Transverse colon (tissue), 4 donors: ENCODE measurements around the gene SLC8A3. TPM values are rescaled to one million over a fixed set of nuclear protein-coding genes. Genes with fewer than 3 reads are reported as not detected.

ENCODE experiments used
- DNase-seq: peaks from one replicate; pipeline ENCODE4 v3.0.0-alpha.2; 2019
- H3K27ac ChIP-seq, 4 donors: fragments of 200-600 bp; sonication (generic); 2 replicates each; pipeline ENCODE4 v1.5.1; 2016 to 2018; ENCODE audit warnings: inconsistent platforms in 4 of 4
- H3K27me3 ChIP-seq: fragments of 200-600 bp; sonication (generic); 2 replicates; pipeline ENCODE4 v1.5.1; 2017; ENCODE audit warnings: inconsistent platforms
- H3K36me3 ChIP-seq, 4 donors: fragments of 200-600 bp; sonication (generic); 2 replicates each; pipeline ENCODE4 v1.5.1; 2017 to 2019; ENCODE audit warnings: inconsistent platforms in 4 of 4
- H3K4me1 ChIP-seq, 4 donors: fragments of 200-600 bp; sonication (generic); 2 replicates each; pipeline ENCODE4 v1.5.1; 2017 to 2020; ENCODE audit warnings: inconsistent platforms in 4 of 4
- H3K4me3 ChIP-seq, 4 donors: fragments of 200-600 bp; sonication (generic); 1 replicate in 1 of 4; 2 replicates in 3 of 4; pipeline versions ENCODE4 v1.5.1 to v1.6.1; 2017 to 2019; ENCODE audit warnings: inconsistent platforms in 4 of 4
- H3K9me3 ChIP-seq, 2 donors: fragments of 200-600 bp; sonication (generic); 2 replicates each; pipeline ENCODE4 v1.5.1; 2017 to 2019; ENCODE audit warnings: inconsistent platforms in 2 of 2
- EP300 ChIP-seq: sonication (generic); formaldehyde crosslinking; IDR thresholded peaks from one replicate; pipeline ENCODE4 v1.6.1; 2017; ENCODE audit warnings: antibody characterized with exemption, low read depth
- POLR2A ChIP-seq: fragments of 450-650 bp; IDR thresholded peaks from one replicate; pipeline ENCODE4 v1.6.1; 2016; ENCODE audit warnings: antibody characterized with exemption, mild to moderate bottlenecking, moderate library complexity
- POLR2AphosphoS5 ChIP-seq, 3 donors: sonication (generic); formaldehyde crosslinking; IDR thresholded peaks; one replicate each; pipeline ENCODE4 v1.6.1; 2016; ENCODE audit warnings: antibody characterized with exemption in 3 of 3
- WGBS, 2 donors: methylation state at CpG; one replicate each; pipeline ENCODE4 v1.1.5; 2018; ENCODE audit warnings: low coverage in 1 of 2; 5-methylcytosine and 5-hydroxymethylcytosine counted together
- in situ Hi-C, 4 donors: fragments of 200-750 bp; cut with MboI; loops; one replicate each; pipeline versions ENCODE4 v1.15.0 to v1.15.1; 2017; ENCODE audit warnings: low sequenced_read_pairs in 3 of 4, low pct_ligation_motif_present in 1 of 4, low pct_unique_long_range_greater_than_20kb in 1 of 4
- intact Hi-C: fragments of 100-400 bp; cut with DNase I; formaldehyde crosslinking; loops from one replicate; pipeline ENCODE4 v1.15.1; 2023; ENCODE audit warnings: low total_unique reads
- total RNA-seq, 4 donors: library from RNA; depleted of rRNA; stranded (reverse); fragments of >200 nt; gene quantifications; one replicate each; pipeline ENCODE4 v1.1.0, GENCODE V29; 2016
- TF ChIP-seq, protein P1 (sequence below), 5 experiments: fragments of 200-600 bp in 3 of 5; fragments of 450-650 bp in 2 of 5; sonication (generic) in 3 of 5; IDR thresholded peaks; 1 replicate in 2 of 5; 2 replicates in 3 of 5; pipeline ENCODE4 v1.5.1; 2016 to 2017; ENCODE audit warnings: antibody characterized with exemption in 5 of 5, inconsistent platforms in 3 of 5, mild to moderate bottlenecking in 2 of 5, moderate library complexity in 1 of 5

SLC8A3 gene
- total RNA-seq, 4 donors from 2014 or later: 0.27 to 1.9 (median 0.32) TPM; not detected in 1

GRCh38 chr14:70186900-70187451, 1.8 kb downstream of the SLC8A3 start:
- in situ Hi-C loops: no loop called here
- WGBS, 2 donors: 12 to 19% methylated on average over 10 to 26 of the region's 26 CpGs
- no peaks in the 10 kb centered on the region for H3K36me3 ChIP-seq
- H3K27ac ChIP-seq: no peak overlapping the region
- H3K4me3 ChIP-seq: peak overlapping the region in 2 of 4 donors; percentile 6 to 51
- H3K9me3 ChIP-seq: no peaks in the 10 kb centered on the region
- peak; percentile 10 for DNase-seq
- H3K4me1 ChIP-seq: peaks cover 0 to 23% (median 12%) of the 10 kb centered on the region in 4 donors
- intact Hi-C loops: no loop called here
- TF ChIP-seq EP300 (no peak), POLR2AphosphoS5 (IDR thresholded peaks at IDR 0.05) (no peak), POLR2A (no peak)
- TF ChIP-seq, protein P1, sequence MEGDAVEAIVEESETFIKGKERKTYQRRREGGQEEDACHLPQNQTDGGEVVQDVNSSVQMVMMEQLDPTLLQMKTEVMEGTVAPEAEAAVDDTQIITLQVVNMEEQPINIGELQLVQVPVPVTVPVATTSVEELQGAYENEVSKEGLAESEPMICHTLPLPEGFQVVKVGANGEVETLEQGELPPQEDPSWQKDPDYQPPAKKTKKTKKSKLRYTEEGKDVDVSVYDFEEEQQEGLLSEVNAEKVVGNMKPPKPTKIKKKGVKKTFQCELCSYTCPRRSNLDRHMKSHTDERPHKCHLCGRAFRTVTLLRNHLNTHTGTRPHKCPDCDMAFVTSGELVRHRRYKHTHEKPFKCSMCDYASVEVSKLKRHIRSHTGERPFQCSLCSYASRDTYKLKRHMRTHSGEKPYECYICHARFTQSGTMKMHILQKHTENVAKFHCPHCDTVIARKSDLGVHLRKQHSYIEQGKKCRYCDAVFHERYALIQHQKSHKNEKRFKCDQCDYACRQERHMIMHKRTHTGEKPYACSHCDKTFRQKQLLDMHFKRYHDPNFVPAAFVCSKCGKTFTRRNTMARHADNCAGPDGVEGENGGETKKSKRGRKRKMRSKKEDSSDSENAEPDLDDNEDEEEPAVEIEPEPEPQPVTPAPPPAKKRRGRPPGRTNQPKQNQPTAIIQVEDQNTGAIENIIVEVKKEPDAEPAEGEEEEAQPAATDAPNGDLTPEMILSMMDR (IDR thresholded peaks at IDR 0.05): no peak
- peaks cover 65% of the 10 kb centered on the region for H3K27me3 ChIP-seq

- in situ Hi-C loops (no loop called here), intact Hi-C loops (no loop called here)
- no peak for DNase-seq
- Histone ChIP-seq H3K4me3 (no peak overlapping the region), H3K36me3 (no peaks in the 10 kb centered on the region), H3K9me3 (no peaks in the 10 kb centered on the region), H3K4me1 (peaks cover 0 to 18% (median 9%) of the 10 kb centered on the region in 4 donors), H3K27ac (no peak overlapping the region), H3K27me3 (peaks cover 38% of the 10 kb centered on the region)
- WGBS, 2 donors: 63 to 66% methylated on average over 6 of the region's 6 CpGs
- TF ChIP-seq EP300 (no peak), POLR2AphosphoS5 (IDR thresholded peaks at IDR 0.05) (no peak), POLR2A (no peak)
- TF ChIP-seq, protein P1 (IDR thresholded peaks at IDR 0.05): no peak
Measured at GRCh38 chr14:70183991-70184390, 4.8 kb downstream of the SLC8A3 start.

DNA sequence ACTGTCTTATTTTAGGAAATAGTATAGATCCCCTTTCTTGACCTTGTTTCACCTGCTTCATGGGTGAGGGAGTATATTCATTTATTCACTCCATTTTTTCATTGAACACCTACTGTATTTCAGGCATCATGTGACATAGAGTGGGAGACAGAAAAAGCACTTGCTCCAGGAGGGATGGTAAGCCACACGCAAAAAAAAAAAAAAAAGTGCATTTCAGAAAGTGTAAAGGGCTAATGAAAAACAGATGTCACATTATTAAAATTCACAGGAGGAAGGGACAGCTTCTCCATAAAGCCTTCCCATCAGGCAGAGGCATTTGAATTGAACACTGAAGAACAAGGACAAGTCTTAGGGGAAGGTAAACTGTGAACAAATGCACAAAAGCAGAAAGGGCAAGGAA, 7.5 kb downstream of the SLC8A3 start:
- DNase-seq: no peak
- no peaks in the 10 kb centered on the region for H3K36me3 ChIP-seq
- intact Hi-C loops: no loop called here
- no peak for TF ChIP-seq EP300
- TF ChIP-seq, protein P1 (IDR thresholded peaks at IDR 0.05): no peak
- no peak for TF ChIP-seq POLR2AphosphoS5 (IDR thresholded peaks at IDR 0.05)
- no peak for TF ChIP-seq POLR2A
- H3K27ac ChIP-seq: no peak overlapping the region
- H3K4me1 ChIP-seq: no peaks in the 10 kb centered on the region
- H3K9me3 ChIP-seq: no peaks in the 10 kb centered on the region
- WGBS, 2 donors: 55 to 75% methylated on average over 1 of the region's 1 CpG
- in situ Hi-C loops: no loop called here
- peaks cover 11% of the 10 kb centered on the region for H3K27me3 ChIP-seq
- H3K4me3 ChIP-seq: no peak overlapping the region

GRCh38 chr14:70180718-70181117, 8.0 kb downstream of the SLC8A3 start:
- Histone ChIP-seq H3K27ac (no peak overlapping the region), H3K36me3 (no peaks in the 10 kb centered on the region), H3K4me1 (no peaks in the 10 kb centered on the region), H3K4me3 (no peak overlapping the region), H3K9me3 (no peaks in the 10 kb centered on the region), H3K27me3 (peaks cover 5% of the 10 kb centered on the region)
- intact Hi-C loops: no loop called here
- WGBS, 2 donors: 100% methylated on average over 1 of the region's 1 CpG; no CpG with 5 or more reads in 1 of the 2 donors
- in situ Hi-C loops: no loop called here
- TF ChIP-seq, protein P1 (IDR thresholded peaks at IDR 0.05): no peak
- TF ChIP-seq EP300 (no peak), POLR2A (no peak), POLR2AphosphoS5 (IDR thresholded peaks at IDR 0.05) (no peak)
- no peak for DNase-seq
